ENCODE results near the gene LCE1D. TPM values are rescaled to one million over a fixed set of nuclear protein-coding genes. Genes with fewer than 3 reads are reported as not detected.

Gene LCE1D
- polyA plus RNA-seq, 1 donor (not counting 4 experiments of a cell fraction or from before 2014, with no cell fraction given), result not detected

- H3K9ac ChIP-seq (ENCODE audit: control insufficient read depth, extremely low read depth, insufficient read depth, low read length), result no peak overlapping the region
- no peaks in the 10 kb centered on the region for H3K79me2 ChIP-seq (ENCODE audit: control insufficient read depth, insufficient read depth, low read length)
- FAIRE-seq, result peak; percentile 99
- no peaks in the 10 kb centered on the region for H3K9me3 ChIP-seq (ENCODE audit: control insufficient read depth, low read depth, low read length)
- H3K27me3 ChIP-seq (ENCODE audit: control insufficient read depth, extremely low read depth, insufficient read depth, low read length), result no peaks in the 10 kb centered on the region
- H3K36me3 ChIP-seq (ENCODE audit: control insufficient read depth in 2 of 2, extremely low read depth in 1 of 2, insufficient read depth in 2 of 2, low read length in 2 of 2), result no peaks in the 10 kb centered on the region
- H3K4me2 ChIP-seq (ENCODE audit: control insufficient read depth, extremely low read depth, insufficient read depth, low read depth, low read length), result peak overlapping the region; percentile 54
- peaks cover 19% of the 10 kb centered on the region for H3K4me1 ChIP-seq (ENCODE audit: control insufficient read depth, extremely low read depth, insufficient read depth, low read length)
- H4K20me1 ChIP-seq (ENCODE audit: control insufficient read depth, extremely low read depth, insufficient read depth, low read length), result no peaks in the 10 kb centered on the region
- dilution Hi-C loops (cut with MboI; ENCODE audit: extremely low pct_ligation_motif_present, low sequenced_read_pairs), result no loop called here
- H2AFZ ChIP-seq (ENCODE audit: control insufficient read depth, low read length), result no peak overlapping the region
- DNase-seq (ENCODE audit: low read depth, low spot score), result peak; percentile 74
- peak overlapping the region; percentile 36 for H3K27ac ChIP-seq (ENCODE audit: control insufficient read depth, insufficient read depth, low read length)
- no peak for TF ChIP-seq CTCF (optimal IDR thresholded peaks at IDR 0.05 in 1 of 3, IDR thresholded peaks at IDR 0.05 in 1 of 3, conservative IDR thresholded peaks at IDR 0.05 in 1 of 3; ENCODE audit: extremely low read depth in 1 of 3, insufficient read depth in 2 of 3, low read length in 3 of 3)
- H3K4me3 ChIP-seq (ENCODE audit: control insufficient read depth in 2 of 3, extremely low read depth in 1 of 3, insufficient read depth in 2 of 3, low read depth in 1 of 3, low read length in 3 of 3), result no peak overlapping the region
- H3K9me1 ChIP-seq (ENCODE audit: control insufficient read depth, extremely low read depth, insufficient read depth, low read length), result no peaks in the 10 kb centered on the region
These were observed 44.3 kb upstream of the LCE1D start for GRCh38 chr1:152752225-152752624.

GRCh38 chr1:152753586-152753985 lies 42.9 kb upstream of the LCE1D start:
- Histone ChIP-seq H3K9ac (ENCODE audit: control insufficient read depth, extremely low read depth, insufficient read depth, low read length) (no peak overlapping the region), H3K36me3 (ENCODE audit: control insufficient read depth in 2 of 2, extremely low read depth in 1 of 2, insufficient read depth in 2 of 2, low read length in 2 of 2) (no peaks in the 10 kb centered on the region), H2AFZ (ENCODE audit: control insufficient read depth, low read length) (no peak overlapping the region), H3K4me2 (ENCODE audit: control insufficient read depth, extremely low read depth, insufficient read depth, low read depth, low read length) (no peak overlapping the region), H3K9me3 (ENCODE audit: control insufficient read depth, low read depth, low read length) (no peaks in the 10 kb centered on the region), H3K4me1 (ENCODE audit: control insufficient read depth, extremely low read depth, insufficient read depth, low read length) (peaks cover 27% of the 10 kb centered on the region), H3K79me2 (ENCODE audit: control insufficient read depth, insufficient read depth, low read length) (no peaks in the 10 kb centered on the region), H3K9me1 (ENCODE audit: control insufficient read depth, extremely low read depth, insufficient read depth, low read length) (no peaks in the 10 kb centered on the region), H3K27me3 (ENCODE audit: control insufficient read depth, extremely low read depth, insufficient read depth, low read length) (no peaks in the 10 kb centered on the region), H3K4me3 (ENCODE audit: control insufficient read depth in 2 of 3, extremely low read depth in 1 of 3, insufficient read depth in 2 of 3, low read depth in 1 of 3, low read length in 3 of 3) (no peak overlapping the region), H3K27ac (ENCODE audit: control insufficient read depth, insufficient read depth, low read length) (no peak overlapping the region), H4K20me1 (ENCODE audit: control insufficient read depth, extremely low read depth, insufficient read depth, low read length) (no peaks in the 10 kb centered on the region)
- no peak for FAIRE-seq
- dilution Hi-C loops (cut with MboI; ENCODE audit: extremely low pct_ligation_motif_present, low sequenced_read_pairs), result no loop called here
- no peak for TF ChIP-seq CTCF (optimal IDR thresholded peaks at IDR 0.05 in 1 of 3, IDR thresholded peaks at IDR 0.05 in 1 of 3, conservative IDR thresholded peaks at IDR 0.05 in 1 of 3; ENCODE audit: extremely low read depth in 1 of 3, insufficient read depth in 2 of 3, low read length in 3 of 3)
- no peak for TF ChIP-seq EZH2 (IDR thresholded peaks at IDR 0.05; ENCODE audit: low read length)
- DNase-seq (ENCODE audit: low read depth, low spot score), result no peak

All from keratinocyte (primary cell).